ENCODE data around the gene BLOC1S5.

GRCh38 chr6:7986219-7986618 lies 78.0 kb downstream of the BLOC1S5 start:
- no peak for TF ChIP-seq TAF1 (IDR thresholded peaks at IDR 0.05; ENCODE audit: low read depth, low read length)
- no peak for TF ChIP-seq POLR2AphosphoS5 (IDR thresholded peaks at IDR 0.05; ENCODE audit: low read depth, low read length)
- TF ChIP-seq POLR2A (IDR thresholded peaks at IDR 0.05; ENCODE audit: low read depth, low read length): no peak

Measured in GM12891 (cell line).